Omental fat pad (tissue), 4 donors: Measurements from ENCODE around the gene FLYWCH1. TPM values are rescaled to one million over a fixed set of nuclear protein-coding genes. Genes with fewer than 3 reads are reported as not detected.

ENCODE experiments used
- ATAC-seq: fragments of 150-250 bp; one replicate; pipeline ENCODE4 v1.9.1; 2016; ENCODE audit warnings: mild to moderate bottlenecking, moderate library complexity; ENCODE audit not compliant: low FRiP score
- DNase-seq: peaks from one replicate; pipeline ENCODE4 v3.0.0-alpha.2; 2019; ENCODE audit warnings: low spot score
- total RNA-seq, 4 donors: library from RNA; depleted of rRNA; stranded (reverse); fragments of >200 nt; gene quantifications; one replicate each; pipeline ENCODE4 v1.1.0, GENCODE V29; 2016
- TF ChIP-seq, protein P1 (sequence below), 3 donors: fragments of 450-650 bp; IDR thresholded peaks; one replicate each; pipeline ENCODE4 v1.5.1; 2016 to 2017; ENCODE audit warnings: antibody characterized with exemption in 3 of 3, mild to moderate bottlenecking in 3 of 3, moderate library complexity in 2 of 3

FLYWCH1 gene
- total RNA-seq, 4 donors from 2014 or later = 14.8 to 45.6 (median 26.6) TPM

GRCh38 chr16:2962334-2963073 is 50.8 kb downstream of the FLYWCH1 start:
- ATAC-seq (no peak), DNase-seq (no peak)
- TF ChIP-seq, protein P1, sequence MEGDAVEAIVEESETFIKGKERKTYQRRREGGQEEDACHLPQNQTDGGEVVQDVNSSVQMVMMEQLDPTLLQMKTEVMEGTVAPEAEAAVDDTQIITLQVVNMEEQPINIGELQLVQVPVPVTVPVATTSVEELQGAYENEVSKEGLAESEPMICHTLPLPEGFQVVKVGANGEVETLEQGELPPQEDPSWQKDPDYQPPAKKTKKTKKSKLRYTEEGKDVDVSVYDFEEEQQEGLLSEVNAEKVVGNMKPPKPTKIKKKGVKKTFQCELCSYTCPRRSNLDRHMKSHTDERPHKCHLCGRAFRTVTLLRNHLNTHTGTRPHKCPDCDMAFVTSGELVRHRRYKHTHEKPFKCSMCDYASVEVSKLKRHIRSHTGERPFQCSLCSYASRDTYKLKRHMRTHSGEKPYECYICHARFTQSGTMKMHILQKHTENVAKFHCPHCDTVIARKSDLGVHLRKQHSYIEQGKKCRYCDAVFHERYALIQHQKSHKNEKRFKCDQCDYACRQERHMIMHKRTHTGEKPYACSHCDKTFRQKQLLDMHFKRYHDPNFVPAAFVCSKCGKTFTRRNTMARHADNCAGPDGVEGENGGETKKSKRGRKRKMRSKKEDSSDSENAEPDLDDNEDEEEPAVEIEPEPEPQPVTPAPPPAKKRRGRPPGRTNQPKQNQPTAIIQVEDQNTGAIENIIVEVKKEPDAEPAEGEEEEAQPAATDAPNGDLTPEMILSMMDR (IDR thresholded peaks at IDR 0.05) = no peak

DNA sequence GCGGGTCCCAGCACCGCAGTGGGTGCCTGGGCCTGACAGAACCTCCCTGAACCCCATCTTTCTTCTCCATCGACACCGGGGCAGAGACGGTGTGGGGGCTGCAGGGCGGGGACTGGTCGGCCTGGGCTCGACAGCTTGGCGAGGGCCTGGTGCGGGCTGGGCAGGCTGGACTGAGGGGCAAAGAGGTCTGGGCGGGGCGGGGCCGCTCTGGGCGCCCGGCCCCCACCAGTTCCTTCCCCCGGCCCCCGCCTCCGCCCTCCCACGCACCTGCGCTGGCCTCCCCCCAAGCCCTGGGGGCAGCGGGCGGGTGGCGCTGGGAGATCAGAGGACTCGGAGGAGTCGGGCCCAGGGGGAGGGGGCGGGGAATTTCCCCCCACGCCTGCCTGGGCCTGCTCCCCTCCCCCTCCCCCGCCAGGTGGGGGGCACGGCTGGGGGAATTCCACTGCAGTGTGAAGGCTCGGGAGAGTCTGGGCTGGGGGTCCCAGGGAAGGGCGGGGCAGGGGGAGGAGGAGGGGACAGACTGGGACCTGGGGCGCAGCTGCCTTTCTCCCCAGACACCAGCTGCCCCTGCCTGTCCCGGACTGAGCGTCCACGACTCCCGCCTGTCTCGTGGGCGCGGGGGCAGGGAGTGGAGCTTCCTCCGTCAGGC is 51.5 kb downstream of the FLYWCH1 start:
- DNase-seq (no peak), ATAC-seq (no peak)
- TF ChIP-seq, protein P1 (IDR thresholded peaks at IDR 0.05) = no peak

DNA sequence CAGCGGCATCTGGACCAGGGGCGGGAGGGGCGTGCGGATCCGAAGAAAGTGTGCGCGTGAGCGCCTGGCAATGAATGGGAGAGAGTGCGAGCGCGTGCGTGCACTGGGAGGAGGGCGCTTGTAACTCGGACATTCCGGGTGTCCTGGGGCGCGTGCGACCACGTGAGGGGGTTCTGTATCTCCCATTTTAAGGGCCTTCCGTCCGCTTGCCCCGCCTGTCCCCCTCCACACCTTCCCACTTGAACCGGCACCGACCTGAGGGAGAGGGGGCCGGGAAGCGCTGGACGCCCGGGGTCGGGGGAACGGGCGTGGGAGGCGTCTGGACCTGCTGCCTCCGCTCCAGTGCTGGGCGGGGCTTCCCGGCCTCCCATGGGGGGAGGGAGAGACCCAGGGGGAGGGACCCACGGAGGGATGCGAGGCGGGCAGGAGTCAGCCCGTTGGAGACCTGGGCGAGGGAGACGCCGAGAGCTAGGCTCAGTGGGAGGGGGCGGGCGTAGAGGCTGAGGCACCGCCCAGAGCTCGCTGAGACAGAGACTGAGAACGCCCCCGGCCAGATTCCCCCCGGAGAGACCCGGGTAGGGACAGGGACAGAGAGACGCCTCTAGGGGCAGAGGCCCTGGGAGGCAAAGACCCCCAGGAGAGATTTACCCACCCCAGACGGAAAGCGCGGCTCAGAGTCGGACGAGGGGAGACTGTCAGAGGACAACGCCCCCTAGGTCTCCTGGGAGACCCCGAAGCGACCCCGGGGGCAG is 52.2 kb downstream of the FLYWCH1 start, which contains the start of gene KREMEN2:
TSS of gene KREMEN2 (plus strand) at position 553 of the 752 bp plus-strand sequence. CDS start 246 bp downstream, outside the sequence.
- DNase-seq (no peak), ATAC-seq (peak; percentile 60)
- TF ChIP-seq, protein P1 (IDR thresholded peaks at IDR 0.05) = no peak

- DNase-seq = no peak
- no peak for ATAC-seq
- TF ChIP-seq, protein P1 (IDR thresholded peaks at IDR 0.05) = no peak
Observed at GRCh38 chr16:2964475-2965336, 53.0 kb downstream of the FLYWCH1 start.

- DNase-seq = no peak
- TF ChIP-seq, protein P1 (IDR thresholded peaks at IDR 0.05) = no peak
- ATAC-seq = no peak
Observed at GRCh38 chr16:2966043-2966807, 54.5 kb downstream of the FLYWCH1 start.

DNA sequence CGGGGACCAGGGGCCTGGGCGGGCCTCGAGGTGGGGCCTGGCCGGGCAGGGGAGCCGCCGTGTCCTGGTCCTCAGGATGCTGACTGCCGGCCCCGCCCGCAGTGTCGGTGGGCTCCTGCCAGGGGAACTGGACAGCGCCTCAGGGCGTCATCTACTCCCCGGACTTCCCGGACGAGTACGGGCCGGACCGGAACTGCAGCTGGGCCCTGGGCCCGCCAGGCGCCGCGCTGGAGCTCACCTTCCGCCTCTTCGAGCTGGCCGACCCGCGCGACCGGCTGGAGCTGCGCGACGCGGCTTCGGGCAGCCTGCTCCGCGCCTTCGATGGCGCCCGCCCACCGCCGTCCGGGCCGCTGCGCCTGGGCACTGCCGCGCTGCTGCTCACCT is 55.1 kb downstream of the FLYWCH1 start:
- TF ChIP-seq, protein P1 (IDR thresholded peaks at IDR 0.05) = no peak
- ATAC-seq (no peak), DNase-seq (no peak)
